GM19240 (cell line): ENCODE results near the gene SUGP1.

Source experiments
- DNase-seq: peaks from one replicate; pipeline ENCODE4 v3.0.0; 2011; ENCODE audit warnings: low spot score; ENCODE audit not compliant: insufficient read length

The SUGP1 gene

DNA sequence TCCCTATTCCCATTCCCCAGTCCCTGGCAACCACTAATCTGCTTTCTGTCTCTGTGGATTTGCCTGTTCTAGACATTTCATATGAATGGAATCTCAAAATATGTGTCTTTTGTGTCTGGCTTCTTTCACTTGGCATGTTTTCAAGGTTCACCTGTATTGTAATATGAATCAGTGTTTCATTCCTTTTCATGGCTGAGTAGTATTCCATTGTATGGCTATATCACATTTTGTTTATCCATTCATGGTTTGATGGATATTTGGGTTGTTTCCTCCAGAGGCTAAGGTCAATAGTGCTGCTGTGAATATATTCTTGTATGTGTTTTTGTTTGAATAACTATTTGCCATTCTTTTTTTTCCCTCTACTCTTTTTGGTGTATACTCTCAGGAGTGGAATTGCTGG lies 84.1 kb downstream of the SUGP1 start:
- no peak for DNase-seq

DNA sequence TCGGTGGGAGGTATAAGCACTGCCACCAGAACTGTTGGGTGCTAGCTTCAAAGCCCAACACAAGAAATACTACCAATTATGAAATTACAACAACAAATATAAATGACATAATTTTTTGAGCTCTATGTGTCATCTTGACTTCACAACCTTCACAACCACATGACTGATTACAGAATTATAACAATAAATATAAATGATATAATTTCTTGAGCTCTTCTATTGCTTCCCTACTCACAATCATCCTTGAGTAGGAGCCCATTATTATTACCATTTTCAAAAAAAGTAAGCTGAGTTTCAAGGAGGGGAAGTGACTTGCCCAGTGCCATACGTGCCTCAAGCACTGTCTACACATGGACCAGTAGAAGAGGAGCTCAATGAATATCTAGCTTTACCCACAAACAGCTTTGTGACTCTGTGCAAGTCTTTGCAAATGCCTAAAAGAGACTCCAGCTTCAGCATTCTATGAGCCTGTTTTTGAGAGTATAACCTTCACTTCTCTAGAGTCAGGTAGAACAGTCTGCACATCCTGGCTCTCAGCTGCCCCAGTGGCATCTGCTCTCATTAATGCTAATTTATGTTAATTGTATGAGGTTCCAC lies 86.0 kb downstream of the SUGP1 start:
- no peak for DNase-seq

- DNase-seq = no peak
Observed at GRCh38 chr19:19232261-19232721, 88.0 kb downstream of the SUGP1 start.

- no peak for DNase-seq
Observed at GRCh38 chr19:19230999-19231398, 89.3 kb downstream of the SUGP1 start.

DNA sequence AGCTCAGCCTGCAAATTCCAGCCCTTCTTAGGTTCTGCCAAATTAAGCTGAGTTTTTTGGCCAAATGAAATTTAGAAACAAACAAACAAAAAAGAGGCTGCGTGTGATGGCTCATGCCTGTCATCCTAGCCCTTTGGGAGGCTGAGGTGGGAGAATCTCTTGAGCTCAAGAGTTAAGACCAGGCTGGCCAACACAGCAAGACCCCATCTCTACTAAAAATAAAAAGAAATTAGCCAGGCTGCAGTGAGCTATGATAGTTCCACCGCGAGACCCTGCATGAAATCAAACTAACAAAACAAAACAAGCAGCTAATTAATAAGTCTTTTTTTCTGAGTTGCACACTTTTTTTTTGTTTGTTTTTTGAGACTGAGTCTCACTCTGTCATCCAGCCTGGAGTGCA lies 90.6 kb downstream of the SUGP1 start:
- no peak for DNase-seq

- DNase-seq = no peak
Observed at GRCh38 chr19:19227217-19227616, 93.1 kb downstream of the SUGP1 start.

GRCh38 chr19:19226663-19227062 lies 93.6 kb downstream of the SUGP1 start:
- DNase-seq = no peak

GRCh38 chr19:19226204-19226603 lies 94.1 kb downstream of the SUGP1 start:
- DNase-seq = no peak
